ENCODE data around the gene TTC7B.

TTC7B gene

GRCh38 chr14:90581745-90582144 is 234.5 kb downstream of the TTC7B start:
- H3K4me3 ChIP-seq (ENCODE audit: low read length): no peak overlapping the region
- H3K36me3 ChIP-seq (ENCODE audit: control insufficient read depth, low read depth, low read length): no peaks in the 10 kb centered on the region
- H3K9ac ChIP-seq (ENCODE audit: low read length): no peak overlapping the region
- H3K27ac ChIP-seq (ENCODE audit: low read length): no peak overlapping the region
- H3K4me1 ChIP-seq (ENCODE audit: control insufficient read depth, low read depth, low read length): peaks cover 2% of the 10 kb centered on the region
- no peaks in the 10 kb centered on the region for H3K27me3 ChIP-seq (ENCODE audit: control insufficient read depth, insufficient read depth, low read length)
- H3K9me3 ChIP-seq (ENCODE audit: control insufficient read depth, low read depth, low read length): no peaks in the 10 kb centered on the region

GRCh38 chr14:90580377-90581335 is 235.6 kb downstream of the TTC7B start:
- Histone ChIP-seq H3K4me1 (ENCODE audit: control insufficient read depth, low read depth, low read length) (peaks cover 12% of the 10 kb centered on the region), H3K4me3 (ENCODE audit: low read length) (no peak overlapping the region), H3K9ac (ENCODE audit: low read length) (no peak overlapping the region), H3K27me3 (ENCODE audit: control insufficient read depth, insufficient read depth, low read length) (no peaks in the 10 kb centered on the region), H3K27ac (ENCODE audit: low read length) (no peak overlapping the region), H3K9me3 (ENCODE audit: control insufficient read depth, low read depth, low read length) (no peaks in the 10 kb centered on the region), H3K36me3 (ENCODE audit: control insufficient read depth, low read depth, low read length) (no peaks in the 10 kb centered on the region)

- Histone ChIP-seq H3K9ac (ENCODE audit: low read length) (no peak overlapping the region), H3K9me3 (ENCODE audit: control insufficient read depth, low read depth, low read length) (no peaks in the 10 kb centered on the region), H3K36me3 (ENCODE audit: control insufficient read depth, low read depth, low read length) (no peaks in the 10 kb centered on the region), H3K27me3 (ENCODE audit: control insufficient read depth, insufficient read depth, low read length) (no peaks in the 10 kb centered on the region), H3K4me1 (ENCODE audit: control insufficient read depth, low read depth, low read length) (peaks cover 18% of the 10 kb centered on the region), H3K4me3 (ENCODE audit: low read length) (no peak overlapping the region), H3K27ac (ENCODE audit: low read length) (no peak overlapping the region)
Observed at GRCh38 chr14:90579816-90580215, 236.4 kb downstream of the TTC7B start.

- no peak overlapping the region for H3K27ac ChIP-seq (ENCODE audit: low read length)
- H3K4me3 ChIP-seq (ENCODE audit: low read length): no peak overlapping the region
- no peaks in the 10 kb centered on the region for H3K27me3 ChIP-seq (ENCODE audit: control insufficient read depth, insufficient read depth, low read length)
- H3K9ac ChIP-seq (ENCODE audit: low read length): no peak overlapping the region
- H3K36me3 ChIP-seq (ENCODE audit: control insufficient read depth, low read depth, low read length): no peaks in the 10 kb centered on the region
- H3K9me3 ChIP-seq (ENCODE audit: control insufficient read depth, low read depth, low read length): no peaks in the 10 kb centered on the region
- peaks cover 25% of the 10 kb centered on the region for H3K4me1 ChIP-seq (ENCODE audit: control insufficient read depth, low read depth, low read length)
Observed at GRCh38 chr14:90579088-90579487, 237.1 kb downstream of the TTC7B start.

GRCh38 chr14:90578283-90578985 is 237.8 kb downstream of the TTC7B start:
- Histone ChIP-seq H3K9me3 (ENCODE audit: control insufficient read depth, low read depth, low read length) (no peaks in the 10 kb centered on the region), H3K4me3 (ENCODE audit: low read length) (no peak overlapping the region), H3K9ac (ENCODE audit: low read length) (no peak overlapping the region), H3K4me1 (ENCODE audit: control insufficient read depth, low read depth, low read length) (peaks cover 25% of the 10 kb centered on the region), H3K27me3 (ENCODE audit: control insufficient read depth, insufficient read depth, low read length) (no peaks in the 10 kb centered on the region), H3K27ac (ENCODE audit: low read length) (no peak overlapping the region), H3K36me3 (ENCODE audit: control insufficient read depth, low read depth, low read length) (no peaks in the 10 kb centered on the region)

GRCh38 chr14:90577661-90578282 is 238.5 kb downstream of the TTC7B start:
- H3K27me3 ChIP-seq (ENCODE audit: control insufficient read depth, insufficient read depth, low read length): no peaks in the 10 kb centered on the region
- peaks cover 25% of the 10 kb centered on the region for H3K4me1 ChIP-seq (ENCODE audit: control insufficient read depth, low read depth, low read length)
- no peak overlapping the region for H3K9ac ChIP-seq (ENCODE audit: low read length)
- H3K9me3 ChIP-seq (ENCODE audit: control insufficient read depth, low read depth, low read length): no peaks in the 10 kb centered on the region
- no peak overlapping the region for H3K27ac ChIP-seq (ENCODE audit: low read length)
- no peaks in the 10 kb centered on the region for H3K36me3 ChIP-seq (ENCODE audit: control insufficient read depth, low read depth, low read length)
- H3K4me3 ChIP-seq (ENCODE audit: low read length): no peak overlapping the region

- H3K27ac ChIP-seq (ENCODE audit: low read length): no peak overlapping the region
- no peaks in the 10 kb centered on the region for H3K27me3 ChIP-seq (ENCODE audit: control insufficient read depth, insufficient read depth, low read length)
- H3K9ac ChIP-seq (ENCODE audit: low read length): no peak overlapping the region
- peaks cover 25% of the 10 kb centered on the region for H3K4me1 ChIP-seq (ENCODE audit: control insufficient read depth, low read depth, low read length)
- no peak overlapping the region for H3K4me3 ChIP-seq (ENCODE audit: low read length)
- H3K9me3 ChIP-seq (ENCODE audit: control insufficient read depth, low read depth, low read length): no peaks in the 10 kb centered on the region
- H3K36me3 ChIP-seq (ENCODE audit: control insufficient read depth, low read depth, low read length): no peaks in the 10 kb centered on the region
Observed at GRCh38 chr14:90576981-90577660, 239.1 kb downstream of the TTC7B start.

- no peaks in the 10 kb centered on the region for H3K27me3 ChIP-seq (ENCODE audit: control insufficient read depth, insufficient read depth, low read length)
- H3K9ac ChIP-seq (ENCODE audit: low read length): no peak overlapping the region
- H3K4me3 ChIP-seq (ENCODE audit: low read length): no peak overlapping the region
- peaks cover 25% of the 10 kb centered on the region for H3K4me1 ChIP-seq (ENCODE audit: control insufficient read depth, low read depth, low read length)
- H3K36me3 ChIP-seq (ENCODE audit: control insufficient read depth, low read depth, low read length): no peaks in the 10 kb centered on the region
- no peak overlapping the region for H3K27ac ChIP-seq (ENCODE audit: low read length)
- no peaks in the 10 kb centered on the region for H3K9me3 ChIP-seq (ENCODE audit: control insufficient read depth, low read depth, low read length)
Observed at GRCh38 chr14:90576581-90576980, 239.6 kb downstream of the TTC7B start.

- Histone ChIP-seq H3K9ac (ENCODE audit: low read length) (no peak overlapping the region), H3K4me3 (ENCODE audit: low read length) (no peak overlapping the region), H3K27ac (ENCODE audit: low read length) (no peak overlapping the region), H3K9me3 (ENCODE audit: control insufficient read depth, low read depth, low read length) (no peaks in the 10 kb centered on the region), H3K27me3 (ENCODE audit: control insufficient read depth, insufficient read depth, low read length) (no peaks in the 10 kb centered on the region), H3K4me1 (ENCODE audit: control insufficient read depth, low read depth, low read length) (peaks cover 25% of the 10 kb centered on the region), H3K36me3 (ENCODE audit: control insufficient read depth, low read depth, low read length) (no peaks in the 10 kb centered on the region)
Observed at GRCh38 chr14:90575781-90576180, 240.4 kb downstream of the TTC7B start.

- Histone ChIP-seq H3K36me3 (ENCODE audit: control insufficient read depth, low read depth, low read length) (no peaks in the 10 kb centered on the region), H3K27ac (ENCODE audit: low read length) (no peak overlapping the region), H3K27me3 (ENCODE audit: control insufficient read depth, insufficient read depth, low read length) (no peaks in the 10 kb centered on the region)
Observed at GRCh38 chr14:90575336-90575735, 240.9 kb downstream of the TTC7B start.

More at GRCh38 chr14:90575336-90575735, 240.9 kb downstream of the TTC7B start:
- no peak overlapping the region for H3K4me3 ChIP-seq (ENCODE audit: low read length)
- no peak overlapping the region for H3K9ac ChIP-seq (ENCODE audit: low read length)
- no peaks in the 10 kb centered on the region for H3K9me3 ChIP-seq (ENCODE audit: control insufficient read depth, low read depth, low read length)
- H3K4me1 ChIP-seq (ENCODE audit: control insufficient read depth, low read depth, low read length): peaks cover 25% of the 10 kb centered on the region
